ENCODE measurements around the gene NOB1.

The NOB1 gene

DNA sequence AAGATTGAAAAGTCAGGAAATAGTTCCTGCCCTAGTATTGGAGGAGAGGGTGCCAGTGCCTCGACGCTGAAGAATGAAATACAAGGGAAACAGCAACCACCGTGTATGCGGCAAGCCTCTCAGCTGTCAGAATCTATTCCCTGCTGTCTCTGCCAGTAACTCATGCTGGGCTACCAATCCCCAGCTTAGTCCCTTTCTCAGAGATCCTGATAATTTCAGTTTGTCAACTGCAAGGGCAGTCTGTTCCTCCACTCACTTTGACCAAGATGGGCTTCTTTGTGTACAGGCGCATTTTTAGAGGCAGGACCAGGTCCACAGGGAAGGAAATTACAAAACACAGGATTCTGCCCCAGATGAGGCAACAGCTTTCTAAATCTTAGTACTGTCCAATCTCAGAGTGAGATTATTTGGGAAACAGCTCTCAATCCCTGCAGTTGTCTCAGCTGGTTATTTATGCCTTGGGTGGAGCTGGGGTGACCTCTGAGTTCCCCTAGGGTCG, 29.7 kb downstream of the NOB1 start:
- Histone ChIP-seq H3K27ac (ENCODE audit: insufficient read depth in 1 of 2, low read depth in 1 of 2, low read length in 2 of 2, poor library complexity in 1 of 2, severe bottlenecking in 2 of 2) (no peak overlapping the region), H3K36me3 (ENCODE audit: control insufficient read depth in 4 of 4, insufficient read depth in 4 of 4, low read length in 3 of 4) (no peaks in the 10 kb centered on the region), H3K4me3 (ENCODE audit: control insufficient read depth in 1 of 7, extremely low read depth in 1 of 7, insufficient read depth in 4 of 7, low read depth in 2 of 7, low read length in 6 of 7) (no peak overlapping the region), H3K27me3 (replicated peaks in 2 of 5; ENCODE audit: control insufficient read depth in 4 of 5, insufficient read depth in 5 of 5, low read length in 4 of 5) (no peaks in the 10 kb centered on the region), H3K9me3 (ENCODE audit: control extremely low read depth in 1 of 5, control insufficient read depth in 4 of 5, insufficient read depth in 2 of 5, low read depth in 1 of 5, low read length in 4 of 5) (no peaks in the 10 kb centered on the region), H3K4me1 (ENCODE audit: control extremely low read depth in 1 of 4, control insufficient read depth in 4 of 4, insufficient read depth in 4 of 4, low read length in 3 of 4) (peaks cover 4 to 35% (median 15%) of the 10 kb centered on the region in 4 experiments)
- 94% methylated on average over 6 of the region's 6 CpGs for WGBS (ENCODE audit: insufficient coverage)
- CTCF ChIA-PET, result interaction anchor here (1.2 to 2.4 kb wide), 4 partner anchors 16 to 81 kb away, joined by 3 to 11 read pairs (median 6); partner anchors contain the start of gene NOB1
- DNase-seq, result no peak
- POLR2A ChIA-PET, result interaction anchor here (1.5 kb wide), 1 partner anchor 29 kb away, joined by 5 read pairs; the partner anchor contains the start of gene NOB1

DNA sequence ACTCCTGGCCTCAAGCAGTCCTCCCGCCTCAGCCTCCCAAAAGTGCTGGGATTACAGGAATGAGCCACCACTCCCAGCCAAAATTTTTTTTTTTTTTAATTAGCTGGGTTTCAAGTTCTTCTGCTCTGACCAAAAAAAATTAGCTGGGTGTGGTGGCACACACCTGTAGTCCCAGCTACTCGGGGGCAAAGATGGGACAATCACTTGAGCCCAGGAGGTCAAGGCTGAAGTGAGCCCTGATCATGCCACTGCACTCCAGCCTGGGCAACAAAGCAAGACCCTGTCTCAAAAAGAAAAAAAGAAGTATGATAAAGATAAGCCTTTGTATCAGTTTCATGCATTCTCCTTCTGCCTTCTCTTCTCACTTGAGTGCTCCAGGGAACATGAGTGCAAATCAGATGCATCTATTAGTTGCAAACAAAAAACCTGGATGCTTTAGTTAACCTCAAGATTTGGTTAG, 30.3 kb downstream of the NOB1 start:
- Histone ChIP-seq H3K9me3 (ENCODE audit: control extremely low read depth in 1 of 5, control insufficient read depth in 4 of 5, insufficient read depth in 2 of 5, low read depth in 1 of 5, low read length in 4 of 5) (no peaks in the 10 kb centered on the region), H3K4me3 (ENCODE audit: control insufficient read depth in 1 of 7, extremely low read depth in 1 of 7, insufficient read depth in 4 of 7, low read depth in 2 of 7, low read length in 6 of 7) (no peak overlapping the region), H3K27ac (ENCODE audit: insufficient read depth in 1 of 2, low read depth in 1 of 2, low read length in 2 of 2, poor library complexity in 1 of 2, severe bottlenecking in 2 of 2) (no peak overlapping the region), H3K4me1 (ENCODE audit: control extremely low read depth in 1 of 4, control insufficient read depth in 4 of 4, insufficient read depth in 4 of 4, low read length in 3 of 4) (peaks cover 4 to 35% (median 15%) of the 10 kb centered on the region in 4 experiments), H3K36me3 (ENCODE audit: control insufficient read depth in 4 of 4, insufficient read depth in 4 of 4, low read length in 3 of 4) (no peaks in the 10 kb centered on the region), H3K27me3 (replicated peaks in 2 of 5; ENCODE audit: control insufficient read depth in 4 of 5, insufficient read depth in 5 of 5, low read length in 4 of 5) (no peaks in the 10 kb centered on the region)
- 92% methylated on average over 2 of the region's 2 CpGs for WGBS (ENCODE audit: insufficient coverage)
- POLR2A ChIA-PET, result no interaction called here
- CTCF ChIA-PET, result interaction anchor here (1.2 to 2.3 kb wide), 3 partner anchors 16 to 30 kb away, joined by 5 to 11 read pairs (median 5); partner anchors contain the start of gene NOB1
- DNase-seq, result no peak

DNA sequence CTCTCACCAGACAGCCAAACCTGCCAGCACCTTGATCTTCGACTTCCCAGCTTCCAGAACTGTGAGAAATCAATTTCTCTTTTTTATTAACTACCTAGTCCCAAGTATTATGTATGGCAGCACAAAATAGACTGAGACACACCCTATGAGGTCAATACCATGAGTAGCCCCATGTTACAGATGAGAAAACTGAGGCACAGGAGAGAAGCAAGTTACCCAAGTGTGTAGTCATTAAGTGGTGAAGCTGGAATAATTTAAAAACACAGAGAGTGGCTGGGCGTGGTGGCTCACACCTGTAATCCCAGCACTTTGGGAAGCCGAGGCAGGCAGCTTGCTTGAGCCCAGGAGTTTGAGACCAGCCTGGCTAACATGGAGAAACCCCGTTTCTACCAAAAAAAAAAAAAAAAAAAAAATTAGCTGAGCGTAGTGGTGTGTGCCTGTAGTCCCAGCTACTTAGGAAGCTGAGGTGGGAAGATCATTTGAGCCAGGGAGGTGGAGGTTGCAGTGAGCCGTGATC, 33.2 kb downstream of the NOB1 start:
- Histone ChIP-seq H3K4me3 (ENCODE audit: control insufficient read depth in 1 of 7, extremely low read depth in 1 of 7, insufficient read depth in 4 of 7, low read depth in 2 of 7, low read length in 6 of 7) (no peak overlapping the region), H3K4me1 (ENCODE audit: control extremely low read depth in 1 of 4, control insufficient read depth in 4 of 4, insufficient read depth in 4 of 4, low read length in 3 of 4) (peaks cover 0 to 17% (median 6%) of the 10 kb centered on the region in 4 experiments), H3K27me3 (replicated peaks in 2 of 5; ENCODE audit: control insufficient read depth in 4 of 5, insufficient read depth in 5 of 5, low read length in 4 of 5) (no peaks in the 10 kb centered on the region), H3K36me3 (ENCODE audit: control insufficient read depth in 4 of 4, insufficient read depth in 4 of 4, low read length in 3 of 4) (peaks cover 0 to 4% (median 2%) of the 10 kb centered on the region in 4 experiments), H3K9me3 (ENCODE audit: control extremely low read depth in 1 of 5, control insufficient read depth in 4 of 5, insufficient read depth in 2 of 5, low read depth in 1 of 5, low read length in 4 of 5) (no peaks in the 10 kb centered on the region), H3K27ac (ENCODE audit: insufficient read depth in 1 of 2, low read depth in 1 of 2, low read length in 2 of 2, poor library complexity in 1 of 2, severe bottlenecking in 2 of 2) (no peak overlapping the region)
- WGBS (ENCODE audit: insufficient coverage), result 100% methylated on average over 4 of the region's 6 CpGs
- CTCF ChIA-PET, result interaction anchor here (1.5 to 2.8 kb wide), 2 partner anchors 12 to 15 kb away, joined by 3 to 12 read pairs; no protein-coding TSS in a partner anchor
- POLR2A ChIA-PET, result no interaction called here
- no peak for DNase-seq

DNA sequence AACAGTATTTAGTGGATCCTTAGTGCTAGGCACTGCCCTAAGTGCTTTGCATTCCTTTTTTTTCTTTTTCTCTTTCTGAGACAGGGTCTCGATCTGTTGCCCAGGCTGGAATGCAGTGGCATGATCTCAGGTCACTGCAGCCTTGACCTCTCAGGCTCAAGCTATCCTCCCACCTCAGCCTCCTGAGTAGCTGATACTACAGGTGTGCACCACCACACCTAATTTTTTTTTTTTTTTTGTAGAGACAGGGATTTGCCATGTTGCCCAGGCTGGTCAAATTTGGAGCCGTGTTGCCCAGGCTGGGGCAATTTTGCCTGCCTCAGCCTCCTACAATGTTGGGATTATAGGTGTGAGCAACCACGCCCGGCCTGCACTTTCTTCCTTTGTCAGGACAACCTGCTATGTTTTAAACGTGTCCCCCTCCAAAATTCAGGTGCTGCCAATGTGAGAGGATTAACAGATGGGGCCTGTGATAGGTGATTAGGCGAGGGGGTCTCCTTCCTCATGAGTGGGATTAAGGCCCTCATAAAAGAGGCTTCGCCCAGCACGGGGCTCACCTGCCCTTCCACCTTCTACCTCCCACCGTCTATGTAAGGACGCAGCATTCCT, 33.8 kb downstream of the NOB1 start:
- H3K9me3 ChIP-seq (ENCODE audit: control extremely low read depth in 1 of 5, control insufficient read depth in 4 of 5, insufficient read depth in 2 of 5, low read depth in 1 of 5, low read length in 4 of 5), result no peaks in the 10 kb centered on the region
- H3K4me3 ChIP-seq (ENCODE audit: control insufficient read depth in 1 of 7, extremely low read depth in 1 of 7, insufficient read depth in 4 of 7, low read depth in 2 of 7, low read length in 6 of 7), result no peak overlapping the region
- no peaks in the 10 kb centered on the region for H3K27me3 ChIP-seq (replicated peaks in 2 of 5; ENCODE audit: control insufficient read depth in 4 of 5, insufficient read depth in 5 of 5, low read length in 4 of 5)
- ChIA-PET POLR2A (no interaction called here), CTCF (interaction anchor here (0.6 to 2.8 kb wide), 3 partner anchors 11 to 15 kb away, joined by 3 to 12 read pairs (median 4); no protein-coding TSS in a partner anchor)
- peaks cover 0 to 4% (median 2%) of the 10 kb centered on the region in 4 experiments for H3K36me3 ChIP-seq (ENCODE audit: control insufficient read depth in 4 of 4, insufficient read depth in 4 of 4, low read length in 3 of 4)
- WGBS (ENCODE audit: insufficient coverage), result 96% methylated on average over 10 of the region's 10 CpGs
- no peak overlapping the region for H3K27ac ChIP-seq (ENCODE audit: insufficient read depth in 1 of 2, low read depth in 1 of 2, low read length in 2 of 2, poor library complexity in 1 of 2, severe bottlenecking in 2 of 2)
- peaks cover 0 to 11% (median 3%) of the 10 kb centered on the region in 4 experiments for H3K4me1 ChIP-seq (ENCODE audit: control extremely low read depth in 1 of 4, control insufficient read depth in 4 of 4, insufficient read depth in 4 of 4, low read length in 3 of 4)
- no peak for DNase-seq

DNA sequence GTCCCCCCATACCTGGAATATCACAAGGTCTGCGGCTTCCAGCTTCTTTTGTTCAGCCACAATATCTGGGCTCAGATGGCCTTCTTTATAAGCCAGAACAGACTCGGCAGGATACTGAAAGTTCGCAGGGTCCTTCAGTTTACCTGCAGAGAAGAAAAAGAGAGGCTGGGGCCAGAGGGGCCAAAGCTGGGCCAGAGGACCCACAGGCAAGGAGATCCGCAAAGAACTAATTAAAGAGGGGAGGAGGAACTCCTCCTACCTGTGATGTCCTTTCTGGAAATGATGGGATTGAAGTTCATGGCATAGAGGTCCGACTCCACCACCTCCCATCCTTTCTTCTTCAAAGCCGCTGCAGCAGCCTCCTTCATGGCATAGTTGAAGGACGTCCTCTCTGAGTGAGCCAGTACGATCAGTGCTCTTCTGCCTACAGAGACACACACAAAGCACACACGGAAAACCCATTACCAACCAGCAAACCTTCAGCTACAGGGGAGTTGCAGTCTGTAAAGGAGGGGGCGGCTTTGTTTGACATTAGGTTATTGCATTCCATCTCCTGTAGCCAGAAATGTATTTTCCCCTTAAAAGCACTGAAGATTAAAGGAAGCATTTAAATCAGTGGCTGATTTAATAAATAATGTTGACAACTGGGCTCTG, 36.5 kb downstream of the NOB1 start:
- WGBS (ENCODE audit: insufficient coverage), result 100% methylated on average over 7 of the region's 10 CpGs
- H3K27me3 ChIP-seq (replicated peaks in 2 of 5; ENCODE audit: control insufficient read depth in 4 of 5, insufficient read depth in 5 of 5, low read length in 4 of 5), result no peaks in the 10 kb centered on the region
- CTCF ChIA-PET, result interaction anchor here (1.4 to 3.0 kb wide), 3 partner anchors 17 to 212 kb away, joined by 3 to 9 read pairs (median 3); partner anchors contain the start of gene NOB1
- H3K4me1 ChIP-seq (ENCODE audit: control extremely low read depth in 1 of 4, control insufficient read depth in 4 of 4, insufficient read depth in 4 of 4, low read length in 3 of 4), result no peaks in the 10 kb centered on the region
- no peak overlapping the region for H3K27ac ChIP-seq (ENCODE audit: insufficient read depth in 1 of 2, low read depth in 1 of 2, low read length in 2 of 2, poor library complexity in 1 of 2, severe bottlenecking in 2 of 2)
- POLR2A ChIA-PET, result interaction anchor here (1.1 kb wide), 1 partner anchor 9 kb away, joined by 4 read pairs; no protein-coding TSS in a partner anchor
- H3K4me3 ChIP-seq (ENCODE audit: control insufficient read depth in 1 of 7, extremely low read depth in 1 of 7, insufficient read depth in 4 of 7, low read depth in 2 of 7, low read length in 6 of 7), result no peak overlapping the region
- peaks cover 0 to 7% (median 6%) of the 10 kb centered on the region in 4 experiments for H3K36me3 ChIP-seq (ENCODE audit: control insufficient read depth in 4 of 4, insufficient read depth in 4 of 4, low read length in 3 of 4)
- DNase-seq, result no peak
- no peaks in the 10 kb centered on the region for H3K9me3 ChIP-seq (ENCODE audit: control extremely low read depth in 1 of 5, control insufficient read depth in 4 of 5, insufficient read depth in 2 of 5, low read depth in 1 of 5, low read length in 4 of 5)

DNA sequence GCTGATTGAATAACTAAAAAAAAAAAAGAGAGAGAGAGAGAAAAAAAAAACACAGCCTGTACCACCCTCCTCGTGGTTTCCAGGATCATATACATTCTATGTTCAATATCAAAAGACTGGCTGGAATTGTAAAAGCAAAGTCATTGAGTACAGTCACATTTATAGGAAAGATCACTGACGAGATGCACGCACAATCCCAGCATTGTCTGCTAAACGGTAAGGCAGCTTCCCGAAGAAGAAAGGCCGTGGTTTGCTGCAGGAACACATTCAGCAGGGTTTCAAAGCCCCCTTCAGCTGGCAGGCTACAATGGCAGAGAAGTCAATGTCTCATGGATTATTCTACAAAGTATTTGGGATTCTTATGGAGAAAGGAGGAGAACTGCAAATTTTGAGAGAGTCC, 37.7 kb downstream of the NOB1 start:
- WGBS (ENCODE audit: insufficient coverage), result 100% methylated on average over 5 of the region's 6 CpGs
- H3K36me3 ChIP-seq (ENCODE audit: control insufficient read depth in 4 of 4, insufficient read depth in 4 of 4, low read length in 3 of 4), result peaks cover 0 to 16% (median 8%) of the 10 kb centered on the region in 4 experiments
- POLR2A ChIA-PET, result interaction anchor here (1.1 kb wide), 1 partner anchor 10 kb away, joined by 4 read pairs; no protein-coding TSS in a partner anchor

More for the DNA sequence above, 37.7 kb downstream of the NOB1 start:
- Histone ChIP-seq H3K4me1 (ENCODE audit: control extremely low read depth in 1 of 4, control insufficient read depth in 4 of 4, insufficient read depth in 4 of 4, low read length in 3 of 4) (no peaks in the 10 kb centered on the region), H3K9me3 (ENCODE audit: control extremely low read depth in 1 of 5, control insufficient read depth in 4 of 5, insufficient read depth in 2 of 5, low read depth in 1 of 5, low read length in 4 of 5) (no peaks in the 10 kb centered on the region), H3K27me3 (replicated peaks in 2 of 5; ENCODE audit: control insufficient read depth in 4 of 5, insufficient read depth in 5 of 5, low read length in 4 of 5) (no peaks in the 10 kb centered on the region), H3K4me3 (ENCODE audit: control insufficient read depth in 1 of 7, extremely low read depth in 1 of 7, insufficient read depth in 4 of 7, low read depth in 2 of 7, low read length in 6 of 7) (no peak overlapping the region), H3K27ac (ENCODE audit: insufficient read depth in 1 of 2, low read depth in 1 of 2, low read length in 2 of 2, poor library complexity in 1 of 2, severe bottlenecking in 2 of 2) (no peak overlapping the region)
- DNase-seq, result no peak
- CTCF ChIA-PET, result interaction anchor here (1.1 to 3.0 kb wide), 3 partner anchors 11 to 214 kb away, joined by 3 to 9 read pairs (median 3); partner anchors contain the start of gene NOB1
